Activated B cell treated with CpG ODN at 0.5 μM for 24 hours (primary cell): ENCODE measurements around the gene STAT2. TPM values are rescaled to one million over a fixed set of nuclear protein-coding genes. Genes with fewer than 3 reads are reported as not detected.

Experiments used
- ATAC-seq: fragments of 200-7000 bp; cut with Tn5 transposase; one replicate; pipeline ENCODE4 v1.10.0; 2021; ENCODE audit warnings: low read depth, mild to moderate bottlenecking, moderate library complexity
- CTCF ChIA-PET: fragments of 350-600 bp; sonication (Branson Sonifier 250); formaldehyde crosslinking; loops from one replicate; lab custom pipeline; 2021; ENCODE audit warnings: antibody characterized with exemption; lab: Charles Lee
- POLR2A ChIA-PET: fragments of 350-600 bp; sonication (Branson Sonifier 250); formaldehyde crosslinking; loops from one replicate; lab custom pipeline; 2021; ENCODE audit warnings: antibody characterized with exemption; lab: Charles Lee
- DNase-seq: peaks from one replicate; pipeline ENCODE4 v3.0.0; 2022
- H3K27ac Mint-ChIP-seq: one replicate; pipeline ENCODE4 v1.8.0; 2020; ENCODE audit warnings: mixed read lengths
- H3K27me3 Mint-ChIP-seq: one replicate; pipeline ENCODE4 v1.8.0; 2021; ENCODE audit warnings: mixed read lengths
- H3K36me3 Mint-ChIP-seq: one replicate; pipeline ENCODE4 v1.8.0; 2021; ENCODE audit warnings: low read depth, mixed read lengths
- H3K4me1 Mint-ChIP-seq: one replicate; pipeline ENCODE4 v1.8.0; 2021; ENCODE audit warnings: mixed read lengths
- H3K4me3 Mint-ChIP-seq: one replicate; pipeline ENCODE4 v1.8.0; 2020; ENCODE audit warnings: mild to moderate bottlenecking, mixed read lengths
- H3K9me3 Mint-ChIP-seq: one replicate; pipeline ENCODE4 v1.8.0; 2020; ENCODE audit warnings: mixed read lengths
- CTCF ChIP-seq: fragments of 200-600 bp; IDR thresholded peaks from one replicate; pipeline ENCODE4 v1.8.0; 2022; ENCODE audit warnings: antibody characterized with exemption, mild to moderate bottlenecking
- intact Hi-C: fragments of 100-400 bp; cut with micrococcal nuclease; formaldehyde crosslinking; loops from one replicate; pipeline ENCODE4 v1.15.1; 2024
- total RNA-seq: library from RNA; stranded (reverse); gene quantifications from 2 replicates; pipeline ENCODE4 v1.2.3, GENCODE V29; 2022

STAT2 gene
- total RNA-seq, 1 donor from 2014 or later: 177 TPM

GRCh38 chr12:56398324-56398723 is 38.4 kb upstream of the STAT2 start:
- intact Hi-C loops: no loop called here
- no peaks in the 10 kb centered on the region for H3K4me1 Mint-ChIP-seq
- no peak overlapping the region for H3K4me3 Mint-ChIP-seq
- peaks cover 12% of the 10 kb centered on the region for H3K9me3 Mint-ChIP-seq
- H3K27ac Mint-ChIP-seq: no peak overlapping the region
- ChIA-PET CTCF (no interaction called here), POLR2A (interaction anchor here (1.2 kb wide), 1 partner anchor 38 kb away, joined by 3 read pairs; the partner anchor contains the start of gene STAT2)
- no peaks in the 10 kb centered on the region for H3K27me3 Mint-ChIP-seq
- no peak for TF ChIP-seq CTCF
- DNase-seq (no peak), ATAC-seq (no peak)
- no peaks in the 10 kb centered on the region for H3K36me3 Mint-ChIP-seq

- TF ChIP-seq CTCF: no peak
- H3K36me3 Mint-ChIP-seq: no peaks in the 10 kb centered on the region
- no peak for ATAC-seq
- intact Hi-C loops: no loop called here
- POLR2A ChIA-PET: interaction anchor here (0.6 kb wide), 2 partner anchors 34 to 53 kb away, joined by 3 to 4 read pairs; no protein-coding TSS in a partner anchor
- no peaks in the 10 kb centered on the region for H3K9me3 Mint-ChIP-seq
- no peak for DNase-seq
- no peaks in the 10 kb centered on the region for H3K4me1 Mint-ChIP-seq
- H3K4me3 Mint-ChIP-seq: no peak overlapping the region
- H3K27me3 Mint-ChIP-seq: no peaks in the 10 kb centered on the region
- CTCF ChIA-PET: no interaction called here
- no peak overlapping the region for H3K27ac Mint-ChIP-seq
These were observed 32.4 kb upstream of the STAT2 start for GRCh38 chr12:56392331-56392730.

- Mint-ChIP-seq H3K27me3 (no peaks in the 10 kb centered on the region), H3K4me3 (no peak overlapping the region), H3K27ac (no peak overlapping the region), H3K9me3 (no peaks in the 10 kb centered on the region), H3K4me1 (no peaks in the 10 kb centered on the region), H3K36me3 (no peaks in the 10 kb centered on the region)
- ChIA-PET POLR2A (interaction anchor here (0.6 to 0.7 kb wide), 3 partner anchors 54 to 120 kb away, joined by 4 to 5 read pairs (median 4); partner anchors contain the start of gene PAN2), CTCF (no interaction called here)
- ATAC-seq: no peak
- intact Hi-C loops: no loop called here
- no peak for TF ChIP-seq CTCF
- DNase-seq: no peak
These were observed 31.8 kb upstream of the STAT2 start for GRCh38 chr12:56391721-56392120.

GRCh38 chr12:56389412-56389811 is 29.5 kb upstream of the STAT2 start:
- no peak for TF ChIP-seq CTCF
- H3K36me3 Mint-ChIP-seq: no peaks in the 10 kb centered on the region
- no peak for DNase-seq
- H3K27ac Mint-ChIP-seq: no peak overlapping the region
- CTCF ChIA-PET: no interaction called here
- no peaks in the 10 kb centered on the region for H3K27me3 Mint-ChIP-seq
- no peaks in the 10 kb centered on the region for H3K9me3 Mint-ChIP-seq
- no peaks in the 10 kb centered on the region for H3K4me1 Mint-ChIP-seq
- no peak for ATAC-seq
- POLR2A ChIA-PET: interaction anchor here (0.5 to 0.7 kb wide), 2 partner anchors 57 to 90 kb away, joined by 3 read pairs; no protein-coding TSS in a partner anchor
- intact Hi-C loops: no loop called here
- H3K4me3 Mint-ChIP-seq: no peak overlapping the region

- POLR2A ChIA-PET: no interaction called here
- Mint-ChIP-seq H3K27ac (no peak overlapping the region), H3K4me3 (no peak overlapping the region), H3K9me3 (no peaks in the 10 kb centered on the region), H3K27me3 (no peaks in the 10 kb centered on the region), H3K4me1 (no peaks in the 10 kb centered on the region), H3K36me3 (no peaks in the 10 kb centered on the region)
- DNase-seq (no peak), ATAC-seq (no peak)
- TF ChIP-seq CTCF: no peak
- CTCF ChIA-PET: no interaction called here
- intact Hi-C loops: no loop called here
These were observed 27.3 kb upstream of the STAT2 start for GRCh38 chr12:56387152-56387736.
